MCF 10A (cell line): ENCODE measurements around the gene DGCR6L. TPM values are rescaled to one million over a fixed set of nuclear protein-coding genes. Genes with fewer than 3 reads are reported as not detected.
"Not testable (repeated sequence)": the region's sequence is repeated elsewhere in the genome, so short reads cannot be mapped to it uniquely, and the experiment has no call there.

Source experiments
- BruUV-seq: library from RNA; stranded (reverse); fragments of 400-500 nt; replicated peaks from 2 replicates; lab custom pipeline; 2021; lab: Mats Ljungman, UMichigan
- CTCF ChIA-PET: fragments of 300-600 bp; sonication (Branson Sonifier 250); formaldehyde crosslinking; extraction: SDS; loops from one replicate; lab custom pipeline; 2021; ENCODE audit warnings: antibody characterized with exemption, inconsistent platforms; lab: Yijun Ruan, JAX
- POLR2A ChIA-PET: fragments of 300-600, 350-650 bp; sonication (Branson Sonifier 250); formaldehyde crosslinking; extraction: SDS; loops from one replicate; lab custom pipeline; 2020; ENCODE audit warnings: antibody characterized with exemption, inconsistent platforms; lab: Yijun Ruan, JAX
- DNase-seq: peaks from one replicate; pipeline ENCODE4 v3.0.0-alpha.2; 2018; ENCODE audit not compliant: unreplicated experiment
- H3K27ac Mint-ChIP-seq: one replicate; pipeline ENCODE4 v1.8.0; 2022; ENCODE audit warnings: mild to moderate bottlenecking, low read depth, mixed read lengths; ENCODE audit not compliant: unreplicated experiment
- H3K27me3 Mint-ChIP-seq: one replicate; pipeline ENCODE4 v1.8.0; 2022; ENCODE audit warnings: mixed read lengths; ENCODE audit not compliant: insufficient read depth, unreplicated experiment
- H3K36me3 Mint-ChIP-seq: one replicate; pipeline ENCODE4 v1.8.0; 2022; ENCODE audit warnings: mild to moderate bottlenecking, moderate library complexity, mixed read lengths; ENCODE audit not compliant: insufficient read depth, unreplicated experiment
- H3K4me1 Mint-ChIP-seq: one replicate; pipeline ENCODE4 v1.8.0; 2022; ENCODE audit warnings: mixed read lengths; ENCODE audit not compliant: insufficient read depth, unreplicated experiment
- H3K4me3 Mint-ChIP-seq: one replicate; pipeline ENCODE4 v1.8.0; 2022; ENCODE audit warnings: mild to moderate bottlenecking, moderate library complexity, mixed read lengths; ENCODE audit not compliant: unreplicated experiment
- H3K9me3 Mint-ChIP-seq: one replicate; pipeline ENCODE4 v1.8.0; 2022; ENCODE audit warnings: mixed read lengths; ENCODE audit not compliant: unreplicated experiment
- intact Hi-C: fragments of 100-400 bp; cut with micrococcal nuclease; formaldehyde crosslinking; loops from 2 replicates; pipeline ENCODE4 v1.14.1; 2022
- total RNA-seq: library from RNA; stranded (reverse); gene quantifications from 2 replicates; pipeline ENCODE4 v1.2.3, GENCODE V29; 2022
- TF ChIP-seq, protein P1 (sequence below): fragments of 200-600 bp; IDR thresholded peaks from one replicate; pipeline ENCODE4 v1.8.0; 2022; ENCODE audit warnings: antibody characterized with exemption, mild to moderate bottlenecking; ENCODE audit not compliant: unreplicated experiment

The DGCR6L gene
- total RNA-seq, 1 experiment from 2014 or later, result 36.4 TPM

DNA sequence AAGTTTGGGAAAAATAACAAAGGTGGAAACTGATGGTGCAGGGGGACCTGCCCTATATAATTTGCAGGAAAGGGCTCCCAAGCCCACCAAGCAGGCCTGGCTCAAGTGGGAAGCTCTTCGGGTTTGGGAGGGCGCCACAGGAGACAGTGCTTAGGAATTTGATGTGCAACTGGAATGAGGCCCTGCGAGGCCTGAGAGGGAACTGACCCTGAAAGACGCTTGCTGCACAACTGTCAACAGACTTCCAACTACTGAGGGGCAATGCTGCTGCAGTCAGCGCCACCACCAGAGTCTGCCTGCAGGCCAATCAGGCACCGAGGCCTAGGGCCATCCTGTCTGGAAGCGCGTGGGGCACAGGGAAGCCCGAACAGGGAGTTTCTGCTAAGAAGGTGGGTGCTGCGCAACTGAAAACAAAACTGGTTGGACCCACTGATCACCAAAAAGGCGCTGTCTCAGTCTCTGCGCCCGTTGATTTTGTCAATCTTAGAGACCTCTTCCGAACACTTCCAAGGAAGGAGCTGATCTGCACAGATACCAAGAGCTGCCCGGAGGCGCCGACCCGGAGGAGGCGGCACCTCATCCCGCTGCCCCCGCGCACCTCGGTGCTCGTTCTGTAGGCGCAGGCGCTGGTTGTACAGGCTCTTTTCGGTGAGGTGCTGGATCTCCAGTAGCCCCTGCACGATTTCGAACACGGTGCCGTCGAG is 667 bp downstream of the DGCR6L start:
- TF ChIP-seq, protein P1, sequence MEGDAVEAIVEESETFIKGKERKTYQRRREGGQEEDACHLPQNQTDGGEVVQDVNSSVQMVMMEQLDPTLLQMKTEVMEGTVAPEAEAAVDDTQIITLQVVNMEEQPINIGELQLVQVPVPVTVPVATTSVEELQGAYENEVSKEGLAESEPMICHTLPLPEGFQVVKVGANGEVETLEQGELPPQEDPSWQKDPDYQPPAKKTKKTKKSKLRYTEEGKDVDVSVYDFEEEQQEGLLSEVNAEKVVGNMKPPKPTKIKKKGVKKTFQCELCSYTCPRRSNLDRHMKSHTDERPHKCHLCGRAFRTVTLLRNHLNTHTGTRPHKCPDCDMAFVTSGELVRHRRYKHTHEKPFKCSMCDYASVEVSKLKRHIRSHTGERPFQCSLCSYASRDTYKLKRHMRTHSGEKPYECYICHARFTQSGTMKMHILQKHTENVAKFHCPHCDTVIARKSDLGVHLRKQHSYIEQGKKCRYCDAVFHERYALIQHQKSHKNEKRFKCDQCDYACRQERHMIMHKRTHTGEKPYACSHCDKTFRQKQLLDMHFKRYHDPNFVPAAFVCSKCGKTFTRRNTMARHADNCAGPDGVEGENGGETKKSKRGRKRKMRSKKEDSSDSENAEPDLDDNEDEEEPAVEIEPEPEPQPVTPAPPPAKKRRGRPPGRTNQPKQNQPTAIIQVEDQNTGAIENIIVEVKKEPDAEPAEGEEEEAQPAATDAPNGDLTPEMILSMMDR, result no peak
- Mint-ChIP-seq H3K4me1 (peaks cover 7% of the 10 kb centered on the region), H3K27ac (no peak overlapping the region), H3K4me3 (peak overlapping the region; percentile 88), H3K36me3 (no peaks in the 10 kb centered on the region), H3K9me3 (no peaks in the 10 kb centered on the region), H3K27me3 (no peaks in the 10 kb centered on the region)
- DNase-seq, result no peak
- no TSS peak for BruUV-seq
- POLR2A ChIA-PET, result interaction anchor here (1.0 to 3.3 kb wide), 4 partner anchors 10 to 200 kb away, joined by 3 to 16 read pairs (median 5); partner anchors contain the start of gene ZNF74
- intact Hi-C loops, result no loop called here
- CTCF ChIA-PET, result interaction anchor here (0.6 to 0.8 kb wide), 5 partner anchors 27 to 99 kb away, joined by 3 read pairs; no protein-coding TSS in a partner anchor

DNA sequence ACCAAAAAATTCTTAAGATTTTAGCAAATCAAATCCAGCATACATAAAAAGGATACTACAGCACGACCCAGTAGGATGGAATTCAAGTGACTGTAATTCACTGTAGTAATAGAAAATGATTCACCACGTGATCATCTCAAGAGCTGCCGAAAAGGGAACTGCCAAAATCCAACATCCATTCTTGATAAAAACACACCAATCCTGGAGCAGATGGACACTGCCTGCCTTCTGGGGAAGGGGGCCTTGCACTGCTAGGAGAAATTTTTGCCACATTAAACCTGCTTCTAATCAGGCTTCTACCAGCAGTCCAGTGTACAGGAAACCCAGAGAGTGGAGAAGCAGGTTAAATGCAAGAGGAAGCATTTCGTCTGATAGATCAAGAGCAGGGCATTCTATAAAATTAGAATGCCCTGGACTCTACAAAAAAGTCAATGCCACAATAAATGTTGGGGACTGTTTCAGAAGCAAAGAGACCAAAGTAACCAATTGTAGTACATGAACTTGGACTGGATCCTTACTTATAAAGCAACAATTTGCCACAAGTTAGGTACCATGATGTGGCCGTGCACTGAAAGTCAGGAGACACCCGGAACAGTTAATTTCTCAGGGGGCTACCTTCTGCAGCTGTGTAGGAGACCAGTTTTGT is 1.7 kb downstream of the DGCR6L start:
- H3K27me3 Mint-ChIP-seq, H3K27ac Mint-ChIP-seq, H3K4me1 Mint-ChIP-seq, BruUV-seq, H3K9me3 Mint-ChIP-seq, H3K36me3 Mint-ChIP-seq, DNase-seq, intact Hi-C loops: not testable (repeated sequence)
- ChIA-PET CTCF (interaction anchor here (0.5 to 1.8 kb wide), 6 partner anchors 9 to 607 kb away, joined by 3 to 6 read pairs (median 4); no protein-coding TSS in a partner anchor), POLR2A (interaction anchor here (3.3 kb wide), 1 partner anchor 76 kb away, joined by 16 read pairs; the partner anchor contains the start of gene ZNF74)
- peak overlapping the region; percentile 44 for H3K4me3 Mint-ChIP-seq

DNA sequence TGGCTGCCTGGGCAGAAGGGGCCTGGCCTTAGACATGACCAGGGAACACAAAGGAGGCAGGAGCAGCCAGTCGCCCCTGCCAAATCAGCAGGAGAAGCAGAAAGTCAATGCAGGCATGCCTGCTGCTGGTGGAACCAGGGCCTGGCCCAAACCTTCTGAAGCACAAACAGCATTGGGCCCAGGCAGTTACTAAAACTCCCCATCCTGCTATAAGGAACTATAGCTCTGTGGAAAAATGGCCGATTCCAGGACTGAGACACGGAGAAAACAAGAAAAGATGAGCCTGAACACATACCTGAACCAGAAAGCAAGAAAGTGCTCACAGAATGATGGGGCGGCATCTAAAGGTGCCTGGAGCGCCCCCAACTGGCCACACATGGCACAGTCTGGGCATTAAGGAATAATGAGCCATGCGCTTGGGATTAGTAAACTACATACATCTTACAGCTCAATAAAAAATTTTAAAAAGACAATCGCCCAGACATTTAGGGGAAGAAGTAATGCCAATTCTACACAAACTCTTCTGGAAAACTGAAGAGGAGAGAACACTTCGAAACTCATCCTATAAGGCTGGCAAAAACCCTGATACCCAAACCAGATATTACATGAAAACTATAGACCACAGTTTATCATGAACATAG is 2.3 kb downstream of the DGCR6L start:
- peak overlapping the region; percentile 44 for H3K4me3 Mint-ChIP-seq
- H3K4me1 Mint-ChIP-seq, H3K36me3 Mint-ChIP-seq, H3K9me3 Mint-ChIP-seq, POLR2A ChIA-PET, BruUV-seq, H3K27me3 Mint-ChIP-seq, DNase-seq, intact Hi-C loops, H3K27ac Mint-ChIP-seq: not testable (repeated sequence)
- TF ChIP-seq, protein P1, result peak; percentile 51
- CTCF ChIA-PET, result interaction anchor here (0.5 to 1.8 kb wide), 6 partner anchors 8 to 608 kb away, joined by 3 to 6 read pairs (median 4); no protein-coding TSS in a partner anchor

DNA sequence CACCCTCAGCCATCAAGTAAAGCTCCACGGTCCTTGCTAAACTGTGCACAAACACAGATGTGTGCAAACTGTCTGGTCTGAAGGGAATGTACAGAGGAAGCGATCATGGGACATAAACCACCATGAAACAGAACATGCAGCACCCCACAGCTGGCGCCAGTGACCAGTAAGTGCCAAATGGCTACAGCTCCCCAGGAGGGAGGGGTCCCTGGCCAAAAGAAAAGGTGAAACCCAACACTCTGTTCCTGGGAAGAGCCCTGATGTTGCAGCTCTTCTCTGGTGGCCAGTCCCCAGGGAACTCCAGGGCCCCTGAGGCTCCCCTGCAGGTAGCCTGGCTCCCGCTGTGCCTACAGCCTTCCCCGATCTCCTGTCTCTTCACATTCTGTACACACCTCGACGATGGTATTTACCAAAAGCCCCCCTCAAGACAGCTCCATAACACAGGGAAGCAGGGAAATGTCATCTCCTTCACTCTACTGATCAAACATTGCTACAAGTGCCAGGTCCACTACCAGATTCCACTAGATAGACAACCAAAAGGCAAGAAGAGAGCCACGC is 2.9 kb downstream of the DGCR6L start:
- CTCF ChIA-PET, result interaction anchor here (0.6 to 1.8 kb wide), 5 partner anchors 15 to 236 kb away, joined by 3 to 6 read pairs (median 4); no protein-coding TSS in a partner anchor
- no peaks in the 10 kb centered on the region for H3K27me3 Mint-ChIP-seq
- H3K36me3 Mint-ChIP-seq, result no peaks in the 10 kb centered on the region
- intact Hi-C loops, result no loop called here
- no peak overlapping the region for H3K27ac Mint-ChIP-seq
- peaks cover 7% of the 10 kb centered on the region for H3K4me1 Mint-ChIP-seq
- TF ChIP-seq, protein P1, result no peak
- POLR2A ChIA-PET, result no interaction called here
- no peak for DNase-seq
- BruUV-seq, result no TSS peak
- H3K4me3 Mint-ChIP-seq, result no peak overlapping the region
- no peaks in the 10 kb centered on the region for H3K9me3 Mint-ChIP-seq
